Measurements from ENCODE around the gene ACTA2.

The ACTA2 gene

GRCh38 chr10:88952647-88953111 lies at the start of gene ACTA2:
ACTA2 (minus strand) TSS chr10:88952773; CDS start chr10:88948930, 3,843 bp downstream.
- DNase-seq: no peak

- DNase-seq: no peak
Observed at GRCh38 chr10:89001729-89002072, 49.1 kb upstream of the ACTA2 start.

GRCh38 chr10:89001024-89001728 lies 48.6 kb upstream of the ACTA2 start:
- no peak for DNase-seq

GRCh38 chr10:88999625-89000024 lies 47.1 kb upstream of the ACTA2 start:
- no peak for DNase-seq

- DNase-seq: peak; percentile 76 to 89
Observed at GRCh38 chr10:88996927-88997326, 44.4 kb upstream of the ACTA2 start.

GRCh38 chr10:88995156-88995876 lies 42.7 kb upstream of the ACTA2 start:
- DNase-seq: no peak

- DNase-seq: no peak
Observed at GRCh38 chr10:88994019-88994418, 41.4 kb upstream of the ACTA2 start.

GRCh38 chr10:88992921-88993524 lies 40.5 kb upstream of the ACTA2 start:
- no peak for DNase-seq

- DNase-seq: peak; percentile 41 to 73
Observed at GRCh38 chr10:88991899-88992320, 39.3 kb upstream of the ACTA2 start.

GRCh38 chr10:88991161-88991898 lies 38.8 kb upstream of the ACTA2 start:
- DNase-seq: peak; percentile 41 to 74

- peak; percentile 31 to 56 for DNase-seq
Observed at GRCh38 chr10:88990384-88991160, 38.0 kb upstream of the ACTA2 start, which contains the start of gene FAS. FAS (plus strand) TSS chr10:88990798; CDS start chr10:88990877, 79 bp downstream.

- no peak for DNase-seq
Observed at GRCh38 chr10:88989824-88990383, 37.3 kb upstream of the ACTA2 start.

- DNase-seq: no peak
Observed at GRCh38 chr10:88989423-88989822, 36.9 kb upstream of the ACTA2 start.

- no peak for DNase-seq
Observed at GRCh38 chr10:88987840-88988239, 35.3 kb upstream of the ACTA2 start.

GRCh38 chr10:88987243-88987725 lies 34.7 kb upstream of the ACTA2 start:
- DNase-seq: no peak

GRCh38 chr10:88986549-88987242 lies 34.1 kb upstream of the ACTA2 start:
- peak; percentile 53 to 75 for DNase-seq

- no peak for DNase-seq
Observed at GRCh38 chr10:88984525-88984924, 32.0 kb upstream of the ACTA2 start.

GRCh38 chr10:88983939-88984338 lies 31.4 kb upstream of the ACTA2 start:
- no peak for DNase-seq

GRCh38 chr10:88983206-88983605 lies 30.6 kb upstream of the ACTA2 start:
- DNase-seq: no peak

- no peak for DNase-seq
Observed at GRCh38 chr10:88982366-88982765, 29.8 kb upstream of the ACTA2 start.

GRCh38 chr10:88981435-88981834 lies 28.9 kb upstream of the ACTA2 start:
- DNase-seq: no peak

Measured in Kasumi-1 (cell line).